Measurements from ENCODE around the gene CALHM4. TPM values are rescaled to one million over a fixed set of nuclear protein-coding genes. Genes with fewer than 3 reads are reported as not detected.

CALHM4 gene
- total and polyA plus RNA-seq, 2 donors = 0.14 TPM; not detected in 1

DNA sequence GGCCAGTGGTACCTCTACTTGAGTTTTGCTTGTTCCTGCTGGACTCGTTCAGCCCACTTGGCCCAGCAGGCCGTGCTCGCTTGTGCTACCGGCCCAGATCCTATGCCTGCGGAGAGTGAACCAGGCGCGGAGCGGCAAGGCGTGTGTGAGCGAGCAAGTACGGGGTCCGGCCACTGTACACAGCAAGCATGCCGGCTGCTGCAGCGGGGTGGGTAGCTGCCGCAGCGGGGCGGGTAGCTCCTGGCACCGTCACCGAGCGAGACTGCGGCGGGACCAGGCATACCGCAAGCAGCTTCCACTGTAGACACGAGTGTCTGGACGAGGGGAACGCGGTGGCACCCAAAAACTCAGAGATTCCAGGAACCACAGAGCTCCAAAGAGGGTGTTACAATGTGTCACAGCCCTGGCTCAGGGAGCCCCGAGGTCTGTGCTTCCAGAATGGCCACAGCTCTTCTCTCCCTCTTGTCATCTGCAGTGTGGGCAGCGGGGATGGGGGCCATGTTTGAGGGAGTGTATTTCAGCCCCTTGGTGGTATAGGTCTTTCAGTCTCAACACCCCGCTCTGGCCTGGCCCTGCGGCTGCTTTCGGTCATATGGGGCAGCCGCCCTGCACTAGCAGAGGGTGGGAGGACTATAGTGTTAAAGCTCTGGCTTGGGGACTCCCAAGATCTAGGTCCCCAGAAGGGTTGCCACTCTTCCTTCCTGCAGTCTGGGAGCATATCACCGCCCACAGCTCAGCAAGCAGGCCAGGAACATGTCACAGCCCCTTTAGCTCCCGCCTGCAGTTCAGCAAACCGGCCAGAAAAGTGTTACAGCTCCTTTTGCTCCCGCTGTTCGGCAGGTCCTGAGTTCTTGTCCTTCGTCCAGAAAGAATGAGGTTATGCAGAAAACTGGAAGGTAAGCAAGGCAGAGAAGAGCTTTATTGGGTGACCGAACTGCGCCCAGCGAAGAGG lies 11.6 kb downstream of the CALHM4 start:
- 58% methylated on average over 42 of the region's 42 CpGs for WGBS
- Histone ChIP-seq H3K4me3 (ENCODE audit: low read length in 2 of 2) (peak overlapping the region in 1 of 2 donors; percentile 36), H3K27me3 (ENCODE audit: control insufficient read depth in 2 of 2, insufficient read depth in 1 of 2, low read length in 1 of 2) (peaks cover 0 to 18% of the 10 kb centered on the region in 2 donors), H3K36me3 (ENCODE audit: control insufficient read depth in 2 of 2, insufficient read depth in 2 of 2, low read length in 1 of 2) (no peaks in the 10 kb centered on the region), H3K4me1 (ENCODE audit: control insufficient read depth in 2 of 2, insufficient read depth in 2 of 2, low read length in 2 of 2) (peaks cover 5% of the 10 kb centered on the region in 2 donors), H3K9me3 (ENCODE audit: control insufficient read depth in 2 of 2, insufficient read depth in 1 of 2, low read length in 1 of 2) (no peaks in the 10 kb centered on the region), H3K27ac (ENCODE audit: low read depth in 1 of 2, low read length in 1 of 2) (no peak overlapping the region)
- peak in 1 of 9 donors; percentile 34 for DNase-seq (ENCODE audit: low read depth in 6 of 9, low spot score in 9 of 9)

GRCh38 chr6:116568111-116568510 lies 14.6 kb downstream of the CALHM4 start:
- no peaks in the 10 kb centered on the region for H3K36me3 ChIP-seq (ENCODE audit: control insufficient read depth in 2 of 2, insufficient read depth in 2 of 2, low read length in 1 of 2)
- no peak overlapping the region for H3K27ac ChIP-seq (ENCODE audit: low read depth in 1 of 2, low read length in 1 of 2)
- no peak overlapping the region for H3K4me3 ChIP-seq (ENCODE audit: low read length in 2 of 2)
- no peaks in the 10 kb centered on the region for H3K9me3 ChIP-seq (ENCODE audit: control insufficient read depth in 2 of 2, insufficient read depth in 1 of 2, low read length in 1 of 2)
- peaks cover 10 to 15% of the 10 kb centered on the region in 2 donors for H3K4me1 ChIP-seq (ENCODE audit: control insufficient read depth in 2 of 2, insufficient read depth in 2 of 2, low read length in 2 of 2)
- no peak for DNase-seq (ENCODE audit: low read depth in 6 of 9, low spot score in 9 of 9)
- H3K27me3 ChIP-seq (ENCODE audit: control insufficient read depth in 2 of 2, insufficient read depth in 1 of 2, low read length in 1 of 2) = peaks cover 0 to 18% of the 10 kb centered on the region in 2 donors

DNA sequence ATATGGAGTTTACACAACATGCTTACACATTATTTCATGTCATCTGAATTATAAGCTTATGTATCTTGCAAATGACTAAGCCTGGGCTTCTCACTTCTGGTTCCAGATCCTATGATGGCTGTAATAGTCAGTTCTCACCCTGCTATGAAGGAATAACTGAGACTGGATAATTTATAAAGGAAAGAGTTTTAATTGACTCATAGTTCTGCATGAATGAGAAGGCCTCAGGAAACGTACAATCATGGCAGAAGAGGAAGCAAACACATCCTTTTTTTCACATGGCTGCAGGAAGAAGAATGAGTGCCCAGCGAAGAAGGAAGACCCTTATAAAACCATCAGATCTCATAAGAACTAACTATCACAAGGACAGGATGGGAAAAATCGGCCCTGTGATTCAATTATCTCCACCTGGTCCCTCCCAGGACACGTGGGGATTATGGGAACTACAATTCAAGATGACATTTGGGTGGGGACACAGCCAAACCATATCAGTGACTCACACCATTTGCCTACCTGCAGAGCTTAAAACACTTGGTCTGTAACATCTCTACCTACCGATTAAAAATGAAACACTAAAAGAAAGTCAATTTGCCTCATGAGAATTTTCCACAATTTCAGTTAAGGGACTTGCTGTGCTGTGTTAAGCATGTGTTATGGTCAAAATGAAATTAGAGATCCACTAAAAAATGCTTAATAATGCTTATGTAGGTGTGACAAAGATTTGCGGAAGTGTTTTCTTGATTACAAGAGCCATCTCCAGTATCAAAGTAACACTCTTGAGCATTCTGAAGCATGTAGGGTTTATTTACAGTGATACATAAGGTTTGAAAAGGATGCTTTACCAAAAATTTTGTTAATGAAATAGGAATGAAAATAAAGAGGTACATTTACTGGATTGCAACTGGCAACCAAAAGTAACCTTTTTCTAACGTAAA lies 15.5 kb downstream of the CALHM4 start:
- 70% methylated on average over 7 of the region's 7 CpGs for WGBS
- Histone ChIP-seq H3K27me3 (ENCODE audit: control insufficient read depth in 2 of 2, insufficient read depth in 1 of 2, low read length in 1 of 2) (peaks cover 0 to 13% of the 10 kb centered on the region in 2 donors), H3K36me3 (ENCODE audit: control insufficient read depth in 2 of 2, insufficient read depth in 2 of 2, low read length in 1 of 2) (peaks cover 0 to 3% of the 10 kb centered on the region in 2 donors), H3K4me1 (ENCODE audit: control insufficient read depth in 2 of 2, insufficient read depth in 2 of 2, low read length in 2 of 2) (peaks cover 10 to 15% of the 10 kb centered on the region in 2 donors), H3K27ac (ENCODE audit: low read depth in 1 of 2, low read length in 1 of 2) (no peak overlapping the region), H3K4me3 (ENCODE audit: low read length in 2 of 2) (no peak overlapping the region), H3K9me3 (ENCODE audit: control insufficient read depth in 2 of 2, insufficient read depth in 1 of 2, low read length in 1 of 2) (no peaks in the 10 kb centered on the region)
- no peak for DNase-seq (ENCODE audit: low read depth in 6 of 9, low spot score in 9 of 9)

DNA sequence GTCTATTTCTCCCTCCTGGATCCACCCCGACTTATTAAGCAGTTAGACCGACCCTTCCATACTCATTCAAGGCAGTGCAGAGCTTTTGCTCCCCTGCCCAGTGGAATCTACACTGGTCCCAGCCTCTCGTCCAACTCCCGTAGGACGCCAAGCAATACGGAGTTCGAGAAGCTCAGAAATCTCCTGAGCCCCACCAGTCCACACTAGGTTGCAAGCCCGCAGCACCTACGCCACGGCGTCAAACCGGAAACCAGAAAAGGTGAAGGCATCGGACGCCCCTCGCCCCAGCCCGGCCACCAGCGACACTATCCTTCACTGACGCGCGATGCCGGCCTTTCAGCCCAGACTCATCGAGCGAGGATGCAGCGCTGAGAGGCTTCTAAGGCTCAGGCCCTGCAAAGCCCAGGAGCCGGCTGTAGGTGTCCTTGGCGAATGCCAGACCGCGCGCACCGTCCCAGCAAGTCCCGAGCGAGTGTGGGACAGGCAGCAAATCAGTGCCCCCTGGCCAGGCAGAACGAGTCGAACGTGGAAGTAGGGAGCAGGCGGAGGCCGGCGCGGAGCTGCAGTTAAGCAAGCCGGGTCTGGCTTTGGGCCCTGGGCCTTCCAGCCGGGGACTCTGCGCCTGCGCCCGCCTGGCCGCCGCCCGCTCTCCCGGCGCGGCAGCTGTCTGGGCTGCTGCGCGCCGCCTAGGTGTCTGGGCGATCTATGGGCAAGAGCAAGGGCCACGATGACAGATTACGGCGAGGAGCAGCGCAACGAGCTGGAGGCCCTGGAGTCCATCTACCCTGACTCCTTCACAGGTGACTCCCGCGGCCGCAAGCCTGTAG lies 17.5 kb downstream of the CALHM4 start, which contains the start of gene RWDD1:
TSS of gene RWDD1 (plus strand) at position 649 of the 827 bp plus-strand sequence. CDS start at position 728, 79 bp downstream.
- peak; percentile 90 to 98 (median 95) for DNase-seq (ENCODE audit: low read depth in 6 of 9, low spot score in 9 of 9)
- Histone ChIP-seq H3K36me3 (ENCODE audit: control insufficient read depth in 2 of 2, insufficient read depth in 2 of 2, low read length in 1 of 2) (peaks cover 0 to 14% of the 10 kb centered on the region in 2 donors), H3K4me1 (ENCODE audit: control insufficient read depth in 2 of 2, insufficient read depth in 2 of 2, low read length in 2 of 2) (peaks cover 5 to 9% of the 10 kb centered on the region in 2 donors), H3K9me3 (ENCODE audit: control insufficient read depth in 2 of 2, insufficient read depth in 1 of 2, low read length in 1 of 2) (no peaks in the 10 kb centered on the region), H3K27ac (ENCODE audit: low read depth in 1 of 2, low read length in 1 of 2) (peak within 1 kb of the TSS; percentile 89 to 95), H3K27me3 (ENCODE audit: control insufficient read depth in 2 of 2, insufficient read depth in 1 of 2, low read length in 1 of 2) (no peaks in the 10 kb centered on the region), H3K4me3 (ENCODE audit: low read length in 2 of 2) (peak within 1 kb of the TSS; percentile 82 to 86)
- WGBS = under 1% methylated on average over 62 of the region's 62 CpGs

GRCh38 chr6:116571683-116572000 lies 18.1 kb downstream of the CALHM4 start:
- H3K4me3 ChIP-seq (ENCODE audit: low read length in 2 of 2) = peak overlapping the region; percentile 82 to 86
- no peaks in the 10 kb centered on the region for H3K27me3 ChIP-seq (ENCODE audit: control insufficient read depth in 2 of 2, insufficient read depth in 1 of 2, low read length in 1 of 2)
- peaks cover 5 to 9% of the 10 kb centered on the region in 2 donors for H3K4me1 ChIP-seq (ENCODE audit: control insufficient read depth in 2 of 2, insufficient read depth in 2 of 2, low read length in 2 of 2)
- no peaks in the 10 kb centered on the region for H3K9me3 ChIP-seq (ENCODE audit: control insufficient read depth in 2 of 2, insufficient read depth in 1 of 2, low read length in 1 of 2)
- peak in 1 of 9 donors; percentile 3 for DNase-seq (ENCODE audit: low read depth in 6 of 9, low spot score in 9 of 9)
- WGBS = under 1% methylated on average over 12 of the region's 12 CpGs
- H3K36me3 ChIP-seq (ENCODE audit: control insufficient read depth in 2 of 2, insufficient read depth in 2 of 2, low read length in 1 of 2) = peaks cover 0 to 20% of the 10 kb centered on the region in 2 donors
- peak overlapping the region; percentile 89 to 95 for H3K27ac ChIP-seq (ENCODE audit: low read depth in 1 of 2, low read length in 1 of 2)

- peaks cover 5 to 9% of the 10 kb centered on the region in 2 donors for H3K4me1 ChIP-seq (ENCODE audit: control insufficient read depth in 2 of 2, insufficient read depth in 2 of 2, low read length in 2 of 2)
- no peaks in the 10 kb centered on the region for H3K27me3 ChIP-seq (ENCODE audit: control insufficient read depth in 2 of 2, insufficient read depth in 1 of 2, low read length in 1 of 2)
- peak in 1 of 9 donors; percentile 32 for DNase-seq (ENCODE audit: low read depth in 6 of 9, low spot score in 9 of 9)
- H3K27ac ChIP-seq (ENCODE audit: low read depth in 1 of 2, low read length in 1 of 2) = peak overlapping the region in 1 of 2 donors; percentile 89
- H3K36me3 ChIP-seq (ENCODE audit: control insufficient read depth in 2 of 2, insufficient read depth in 2 of 2, low read length in 1 of 2) = peaks cover 0 to 25% of the 10 kb centered on the region in 2 donors
- H3K9me3 ChIP-seq (ENCODE audit: control insufficient read depth in 2 of 2, insufficient read depth in 1 of 2, low read length in 1 of 2) = no peaks in the 10 kb centered on the region
- 8% methylated on average over 7 of the region's 7 CpGs for WGBS
- peak overlapping the region; percentile 82 to 86 for H3K4me3 ChIP-seq (ENCODE audit: low read length in 2 of 2)
These were observed 18.6 kb downstream of the CALHM4 start for GRCh38 chr6:116572162-116572561.

- Histone ChIP-seq H3K36me3 (ENCODE audit: control insufficient read depth in 2 of 2, insufficient read depth in 2 of 2, low read length in 1 of 2) (peaks cover 0 to 38% of the 10 kb centered on the region in 2 donors), H3K4me1 (ENCODE audit: control insufficient read depth in 2 of 2, insufficient read depth in 2 of 2, low read length in 2 of 2) (peaks cover 5 to 9% of the 10 kb centered on the region in 2 donors)
These were observed 21.7 kb downstream of the CALHM4 start for GRCh38 chr6:116575227-116575626.

DNA sequence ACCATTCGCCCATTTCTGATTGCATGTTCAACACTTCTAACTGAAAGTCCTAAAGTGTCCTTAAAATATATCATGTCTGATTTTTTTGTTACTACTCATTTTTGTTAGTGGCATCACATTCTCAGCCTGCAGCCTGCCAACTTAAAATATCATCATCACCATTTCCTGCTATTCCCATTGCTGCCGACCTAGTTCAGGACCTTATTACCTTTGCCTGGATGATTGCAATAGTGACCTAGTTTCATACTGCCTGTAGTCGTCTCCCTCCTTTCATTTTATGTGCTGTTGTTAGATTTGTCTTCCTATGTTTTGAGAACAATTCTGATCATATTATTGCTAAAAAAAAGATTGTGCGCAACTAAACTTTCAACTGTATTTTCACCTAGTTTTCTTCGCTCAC lies 23.9 kb downstream of the CALHM4 start:
- H3K36me3 ChIP-seq (ENCODE audit: control insufficient read depth in 2 of 2, insufficient read depth in 2 of 2, low read length in 1 of 2) = peaks cover 0 to 38% of the 10 kb centered on the region in 2 donors

More at GRCh38 chr6:116575227-116575626, 21.7 kb downstream of the CALHM4 start:
- Histone ChIP-seq H3K9me3 (ENCODE audit: control insufficient read depth in 2 of 2, insufficient read depth in 1 of 2, low read length in 1 of 2) (no peaks in the 10 kb centered on the region), H3K4me3 (ENCODE audit: low read length in 2 of 2) (no peak overlapping the region), H3K27me3 (ENCODE audit: control insufficient read depth in 2 of 2, insufficient read depth in 1 of 2, low read length in 1 of 2) (no peaks in the 10 kb centered on the region), H3K27ac (ENCODE audit: low read depth in 1 of 2, low read length in 1 of 2) (no peak overlapping the region)
- no peak for DNase-seq (ENCODE audit: low read depth in 6 of 9, low spot score in 9 of 9)
- WGBS = 98% methylated on average over 2 of the region's 2 CpGs

More for the DNA sequence above, 23.9 kb downstream of the CALHM4 start:
- DNase-seq (ENCODE audit: low read depth in 6 of 9, low spot score in 9 of 9) = no peak
- Histone ChIP-seq H3K4me3 (ENCODE audit: low read length in 2 of 2) (no peak overlapping the region), H3K9me3 (ENCODE audit: control insufficient read depth in 2 of 2, insufficient read depth in 1 of 2, low read length in 1 of 2) (no peaks in the 10 kb centered on the region), H3K4me1 (ENCODE audit: control insufficient read depth in 2 of 2, insufficient read depth in 2 of 2, low read length in 2 of 2) (peaks cover 3 to 5% of the 10 kb centered on the region in 2 donors), H3K27ac (ENCODE audit: low read depth in 1 of 2, low read length in 1 of 2) (no peak overlapping the region), H3K27me3 (ENCODE audit: control insufficient read depth in 2 of 2, insufficient read depth in 1 of 2, low read length in 1 of 2) (no peaks in the 10 kb centered on the region)
- WGBS = 96% methylated on average over 5 of the region's 5 CpGs
